ENCODE data around the gene RAB44. TPM values are rescaled to one million over a fixed set of nuclear protein-coding genes. Genes with fewer than 3 reads are reported as not detected.

RAB44 gene
- total and polyA plus RNA-seq, 9 of the 15 experiments (the other 6 are each of a cell fraction or from before 2014, with no cell fraction given), result not detected

DNA sequence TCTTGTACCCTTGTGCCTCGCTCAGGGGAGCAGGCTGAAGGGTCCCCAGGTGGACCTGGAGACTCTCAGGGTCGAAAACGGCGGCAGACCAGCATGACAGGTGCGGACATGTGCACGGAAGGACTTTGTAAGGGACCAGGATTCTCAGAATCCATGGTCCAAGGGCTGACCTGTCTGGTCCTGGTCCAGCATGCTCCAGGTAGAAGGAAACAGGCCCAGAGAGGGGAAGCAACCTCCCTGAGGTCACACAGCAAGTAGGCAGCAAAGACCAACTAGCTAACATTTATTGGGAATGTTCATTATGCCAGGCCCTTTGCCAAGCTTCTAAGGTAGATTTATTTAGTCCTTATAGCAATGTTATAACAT is 13.2 kb upstream of the RAB44 start:
- H3K79me2 ChIP-seq (ENCODE audit: control insufficient read depth, insufficient read depth, low read length), result no peaks in the 10 kb centered on the region; the same call in 2 of the 3 replicates
- H4K20me1 ChIP-seq (replicated peaks; ENCODE audit: control insufficient read depth, insufficient read depth, low read length), result no peaks in the 10 kb centered on the region
- no peak overlapping the region for H3K27ac ChIP-seq (ENCODE audit: extremely low read depth, low read depth, low read length)
- H3K4me2 ChIP-seq (ENCODE audit: insufficient read depth, low read length), result no peak overlapping the region
- peaks cover 2 to 6% of the 10 kb centered on the region in 2 experiments; a peak in 2 of 5 replicates for H3K27me3 ChIP-seq (ENCODE audit: control insufficient read depth in 2 of 2, insufficient read depth in 2 of 2, low read length in 2 of 2)
- no peaks in the 10 kb centered on the region for H3K9me3 ChIP-seq (replicated peaks; ENCODE audit: control insufficient read depth, insufficient read depth, low read depth, low read length)
- intact Hi-C loops (cut with micrococcal nuclease), result no loop called here
- no peak overlapping the region for H3K9ac ChIP-seq (ENCODE audit: insufficient read depth in 1 of 2, low read depth in 2 of 2, low read length in 2 of 2)
- ATAC-seq (no peak), DNase-seq (ENCODE audit: extremely low read depth in 1 of 4, low spot score in 3 of 4) (no peak), FAIRE-seq (no peak)
- H3K36me3 ChIP-seq (ENCODE audit: control insufficient read depth, insufficient read depth, low read length), result no peaks in the 10 kb centered on the region; the same call in 2 of the 3 replicates
- no peaks in the 10 kb centered on the region for H3K9me1 ChIP-seq (ENCODE audit: control insufficient read depth, insufficient read depth, low read length)
- ChIA-PET POLR2A (interaction anchor here (0.7 to 0.8 kb wide), 3 partner anchors 18 to 84 kb away, joined by 3 read pairs; no protein-coding TSS in a partner anchor), CTCF (ENCODE audit: low intra/inter-chr PET ratio) (no interaction called here)
- BruUV-seq (replicated peaks), result no TSS peak
- H2AFZ ChIP-seq (ENCODE audit: low read depth, low read length), result no peak overlapping the region
- 74% methylated on average over 6 of the region's 6 CpGs for WGBS (ENCODE audit: insufficient coverage, low coverage, missing lambda C conversion rate)
- H3K4me3 ChIP-seq, result no peak overlapping the region
- peaks cover 21 to 28% of the 10 kb centered on the region in 2 experiments for H3K4me1 ChIP-seq (replicated peaks in 1 of 2; ENCODE audit: control insufficient read depth in 2 of 2, insufficient read depth in 2 of 2, low read length in 2 of 2)
- in situ Hi-C loops (cut with MboI), result loop anchor here (5.0 kb wide), 1 partner anchor 62 kb away; no protein-coding TSS in a partner anchor
- no peak for TF ChIP-seq RFX1 (IDR thresholded peaks at IDR 0.05)
- no peak for TF ChIP-seq EGR1 (conservative IDR thresholded peaks at IDR 0.05)
- no peak for TF ChIP-seq ZNF830 (CRISPR knock-in tag; IDR thresholded peaks at IDR 0.05)
- TF ChIP-seq DDX20 (tag; IDR thresholded peaks at IDR 0.05; ENCODE audit: low read depth), result no peak
- TF ChIP-seq SAFB (IDR thresholded peaks at IDR 0.05; ENCODE audit: borderline replicate concordance, low read depth, low read length), result no peak
- TF ChIP-seq CAMTA2 (CRISPR knock-in tag; conservative IDR thresholded peaks at IDR 0.05), result no peak
- TF ChIP-seq, protein P1, sequence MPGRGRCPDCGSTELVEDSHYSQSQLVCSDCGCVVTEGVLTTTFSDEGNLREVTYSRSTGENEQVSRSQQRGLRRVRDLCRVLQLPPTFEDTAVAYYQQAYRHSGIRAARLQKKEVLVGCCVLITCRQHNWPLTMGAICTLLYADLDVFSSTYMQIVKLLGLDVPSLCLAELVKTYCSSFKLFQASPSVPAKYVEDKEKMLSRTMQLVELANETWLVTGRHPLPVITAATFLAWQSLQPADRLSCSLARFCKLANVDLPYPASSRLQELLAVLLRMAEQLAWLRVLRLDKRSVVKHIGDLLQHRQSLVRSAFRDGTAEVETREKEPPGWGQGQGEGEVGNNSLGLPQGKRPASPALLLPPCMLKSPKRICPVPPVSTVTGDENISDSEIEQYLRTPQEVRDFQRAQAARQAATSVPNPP (IDR thresholded peaks at IDR 0.05; ENCODE audit: borderline replicate concordance, insufficient read depth, insufficient read length), result no peak
- no peak for TF ChIP-seq CHD4 (IDR thresholded peaks at IDR 0.05; ENCODE audit: insufficient read depth, insufficient replicate concordance, low read depth, low read length, poor library complexity, severe bottlenecking)
- TF ChIP-seq, protein P2, sequence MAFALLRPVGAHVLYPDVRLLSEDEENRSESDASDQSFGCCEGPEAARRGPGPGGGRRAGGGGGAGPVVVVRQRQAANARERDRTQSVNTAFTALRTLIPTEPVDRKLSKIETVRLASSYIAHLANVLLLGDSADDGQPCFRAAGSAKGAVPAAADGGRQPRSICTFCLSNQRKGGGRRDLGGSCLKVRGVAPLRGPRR (CRISPR knock-in tag; IDR thresholded peaks at IDR 0.05), result no peak
- no peak for TF ChIP-seq KDM2B (CRISPR knock-in tag; IDR thresholded peaks at IDR 0.05)
- TF ChIP-seq KDM1A (IDR thresholded peaks at IDR 0.05), result peak; percentile 10 to 60; a peak in 2 of 4 replicates
- no peak for TF ChIP-seq TFAM (CRISPR knock-in tag; conservative IDR thresholded peaks at IDR 0.05)
- TF ChIP-seq ZNF77 (CRISPR knock-in tag; IDR thresholded peaks at IDR 0.05), result no peak
- no peak for TF ChIP-seq ZNF354B (CRISPR knock-in tag; IDR thresholded peaks at IDR 0.05)
- no peak for TF ChIP-seq ZNF175 (CRISPR knock-in tag; IDR thresholded peaks at IDR 0.05; ENCODE audit: low read depth)
- TF ChIP-seq GTF2F1 (IDR thresholded peaks at IDR 0.05; ENCODE audit: low read depth, low read length), result no peak
- no peak for TF ChIP-seq RUNX1 (IDR thresholded peaks at IDR 0.05; ENCODE audit: low read depth)
- TF ChIP-seq PCBP2 (IDR thresholded peaks at IDR 0.05; ENCODE audit: low read depth, low read length, poor library complexity, severe bottlenecking), result no peak
- no peak for TF ChIP-seq DIDO1 (tag; IDR thresholded peaks at IDR 0.05; ENCODE audit: low read depth)
- no peak for TF ChIP-seq FUS (optimal IDR thresholded peaks at IDR 0.05; ENCODE audit: low read depth, low read length)
- no peak for TF ChIP-seq NFYB (IDR thresholded peaks at IDR 0.05; ENCODE audit: extremely low read depth, insufficient read length)
- TF ChIP-seq ZNF232 (CRISPR knock-in tag; IDR thresholded peaks at IDR 0.05), result no peak
- no peak for TF ChIP-seq GATAD2B (IDR thresholded peaks at IDR 0.05; ENCODE audit: borderline replicate concordance)
- TF ChIP-seq NR4A1 (CRISPR knock-in tag; IDR thresholded peaks at IDR 0.05), result no peak
- no peak for TF ChIP-seq NR4A1 (tag; IDR thresholded peaks at IDR 0.05)
- no peak for TF ChIP-seq SETDB1 (IDR thresholded peaks at IDR 0.05; ENCODE audit: low read length)

Measured in K562 (cell line).